NCI-H2196 treated with DMSO at 0.1 percent for 48 hours (cell line): Measurements from ENCODE around the gene E2F3.

Experiments used
- DNase-seq: peaks from one replicate; lab custom pipeline; 2025; ENCODE audit not compliant: unreplicated experiment; lab: John Stamatoyannopoulos, UW

E2F3 gene

GRCh38 chr6:20433321-20433720 is 31.6 kb downstream of the E2F3 start:
- DNase-seq, result no peak

- no peak for DNase-seq
Measured at GRCh38 chr6:20433929-20434328, 32.2 kb downstream of the E2F3 start.

- no peak for DNase-seq
Measured at GRCh38 chr6:20434766-20435165, 33.1 kb downstream of the E2F3 start.

- no peak for DNase-seq
Measured at GRCh38 chr6:20436719-20437118, 35.0 kb downstream of the E2F3 start.

- DNase-seq, result no peak
Measured at GRCh38 chr6:20437639-20438038, 36.0 kb downstream of the E2F3 start.

GRCh38 chr6:20438462-20439070 is 36.9 kb downstream of the E2F3 start:
- no peak for DNase-seq

- DNase-seq, result no peak
Measured at GRCh38 chr6:20439558-20439957, 37.9 kb downstream of the E2F3 start.

GRCh38 chr6:20440296-20440695 is 38.6 kb downstream of the E2F3 start:
- no peak for DNase-seq

GRCh38 chr6:20441236-20441635 is 39.6 kb downstream of the E2F3 start:
- DNase-seq, result no peak

- peak; percentile 31 for DNase-seq
Measured at GRCh38 chr6:20441921-20442320, 40.2 kb downstream of the E2F3 start.

- DNase-seq, result no peak
Measured at GRCh38 chr6:20444786-20445271, 43.1 kb downstream of the E2F3 start.

GRCh38 chr6:20447157-20447556 is 45.5 kb downstream of the E2F3 start:
- DNase-seq, result no peak

- no peak for DNase-seq
Measured at GRCh38 chr6:20447581-20448132, 46.0 kb downstream of the E2F3 start.

GRCh38 chr6:20448828-20449227 is 47.1 kb downstream of the E2F3 start:
- DNase-seq, result no peak

- DNase-seq, result no peak
Measured at GRCh38 chr6:20454204-20454824, 52.6 kb downstream of the E2F3 start.

- DNase-seq, result no peak
Measured at GRCh38 chr6:20455251-20455940, 53.7 kb downstream of the E2F3 start.

- DNase-seq, result no peak
Measured at GRCh38 chr6:20458027-20458894, 56.6 kb downstream of the E2F3 start.

- no peak for DNase-seq
Measured at GRCh38 chr6:20459682-20460081, 58.0 kb downstream of the E2F3 start.

GRCh38 chr6:20461576-20461975 is 59.9 kb downstream of the E2F3 start:
- DNase-seq, result no peak

GRCh38 chr6:20463396-20463795 is 61.7 kb downstream of the E2F3 start:
- DNase-seq, result no peak

- DNase-seq, result no peak
Measured at GRCh38 chr6:20464041-20464440, 62.4 kb downstream of the E2F3 start.
